ENCODE results near the gene IFT74. TPM values are rescaled to one million over a fixed set of nuclear protein-coding genes. Genes with fewer than 3 reads are reported as not detected.

Gene IFT74
- total RNA-seq, 1 donor from 2014 or later, result 16.0 TPM

GRCh38 chr9:26995810-26996209 is 39.6 kb downstream of the IFT74 start:
- TF ChIP-seq POLR2AphosphoS5 (IDR thresholded peaks at IDR 0.05; ENCODE audit: insufficient read depth in 1 of 2, low read depth in 1 of 2) (no peak), POLR2A (IDR thresholded peaks at IDR 0.05) (no peak), CTCF (IDR thresholded peaks at IDR 0.05) (no peak)
- no peak for DNase-seq (ENCODE audit: extremely low spot score in 2 of 2)

GRCh38 chr9:27003426-27004077 is 47.3 kb downstream of the IFT74 start:
- DNase-seq (ENCODE audit: extremely low spot score in 2 of 2), result no peak
- intact Hi-C loops (cut with DNase I), result no loop called here
- no peak for TF ChIP-seq POLR2AphosphoS5 (IDR thresholded peaks at IDR 0.05; ENCODE audit: insufficient read depth in 1 of 2, low read depth in 1 of 2)
- TF ChIP-seq CTCF (IDR thresholded peaks at IDR 0.05), result no peak
- no peak for TF ChIP-seq POLR2A (IDR thresholded peaks at IDR 0.05)
- H3K9me3 ChIP-seq, result no peaks in the 10 kb centered on the region
- H3K4me3 ChIP-seq, result no peak overlapping the region
- H3K36me3 ChIP-seq, result peaks cover 0 to 3% of the 10 kb centered on the region in 2 donors
- no peaks in the 10 kb centered on the region for H3K27me3 ChIP-seq
- H3K4me1 ChIP-seq, result no peaks in the 10 kb centered on the region
- no peak overlapping the region for H3K27ac ChIP-seq

More at GRCh38 chr9:26995810-26996209, 39.6 kb downstream of the IFT74 start:
- Histone ChIP-seq H3K4me1 (no peaks in the 10 kb centered on the region), H3K4me3 (no peak overlapping the region), H3K27ac (no peak overlapping the region), H3K36me3 (peaks cover 0 to 4% of the 10 kb centered on the region in 2 donors), H3K9me3 (no peaks in the 10 kb centered on the region), H3K27me3 (no peaks in the 10 kb centered on the region)
- intact Hi-C loops (cut with DNase I), result no loop called here

GRCh38 chr9:27005491-27005890 is 49.3 kb downstream of the IFT74 start, which contains the start of gene LRRC19:
Gene LRRC19, minus strand, starts transcription at chr9:27005672. Its CDS starts 5,978 bp downstream, at chr9:26999694.
- H3K4me3 ChIP-seq, result no peak within 1 kb of the TSS
- H3K27me3 ChIP-seq, result no peaks in the 10 kb centered on the region
- no peak for DNase-seq (ENCODE audit: extremely low spot score in 2 of 2)
- H3K4me1 ChIP-seq, result no peaks in the 10 kb centered on the region
- intact Hi-C loops (cut with DNase I), result no loop called here
- H3K9me3 ChIP-seq, result no peaks in the 10 kb centered on the region
- H3K27ac ChIP-seq, result no peak within 1 kb of the TSS
- TF ChIP-seq POLR2A (IDR thresholded peaks at IDR 0.05) (no peak), POLR2AphosphoS5 (IDR thresholded peaks at IDR 0.05; ENCODE audit: insufficient read depth in 1 of 2, low read depth in 1 of 2) (no peak), CTCF (IDR thresholded peaks at IDR 0.05) (no peak)
- peaks cover 0 to 3% of the 10 kb centered on the region in 2 donors for H3K36me3 ChIP-seq

- H3K36me3 ChIP-seq, result peaks cover 0 to 41% of the 10 kb centered on the region in 2 donors
- H3K27me3 ChIP-seq, result no peaks in the 10 kb centered on the region
- no peaks in the 10 kb centered on the region for H3K9me3 ChIP-seq
- DNase-seq (ENCODE audit: extremely low spot score in 2 of 2), result no peak
- TF ChIP-seq POLR2A (IDR thresholded peaks at IDR 0.05), result no peak
- TF ChIP-seq POLR2AphosphoS5 (IDR thresholded peaks at IDR 0.05; ENCODE audit: insufficient read depth in 1 of 2, low read depth in 1 of 2), result no peak
- no peak for TF ChIP-seq CTCF (IDR thresholded peaks at IDR 0.05)
- H3K4me3 ChIP-seq, result no peak overlapping the region
- no peaks in the 10 kb centered on the region for H3K4me1 ChIP-seq
- H3K27ac ChIP-seq, result no peak overlapping the region
- intact Hi-C loops (cut with DNase I), result no loop called here
Measured at GRCh38 chr9:27019589-27019988, 63.4 kb downstream of the IFT74 start.

GRCh38 chr9:27022920-27023319 is 66.7 kb downstream of the IFT74 start:
- intact Hi-C loops (cut with DNase I), result no loop called here
- H3K9me3 ChIP-seq, result no peaks in the 10 kb centered on the region
- no peak overlapping the region for H3K4me3 ChIP-seq
- H3K4me1 ChIP-seq, result no peaks in the 10 kb centered on the region
- H3K36me3 ChIP-seq, result peaks cover 0 to 34% of the 10 kb centered on the region in 2 donors
- no peak for DNase-seq (ENCODE audit: extremely low spot score in 2 of 2)
- no peak for TF ChIP-seq POLR2A (IDR thresholded peaks at IDR 0.05)
- no peak for TF ChIP-seq CTCF (IDR thresholded peaks at IDR 0.05)
- TF ChIP-seq POLR2AphosphoS5 (IDR thresholded peaks at IDR 0.05; ENCODE audit: insufficient read depth in 1 of 2, low read depth in 1 of 2), result no peak
- no peak overlapping the region for H3K27ac ChIP-seq
- no peaks in the 10 kb centered on the region for H3K27me3 ChIP-seq

Data from vagina (tissue), 2 donors.